H1 (cell line): ENCODE measurements around the gene TXNL4B. TPM values are rescaled to one million over a fixed set of nuclear protein-coding genes. Genes with fewer than 3 reads are reported as not detected.

Experiments used
- CTCF ChIA-PET: fragments of 300-600 bp; sonication (Branson Sonifier 250); formaldehyde crosslinking; loops from one replicate; lab custom pipeline; 2021; ENCODE audit not compliant: partially characterized antibody; lab: Charles Lee
- POLR2A ChIA-PET: fragments of 300-600 bp; sonication (Branson Sonifier 250); formaldehyde crosslinking; loops from one replicate; lab custom pipeline; 2021; ENCODE audit warnings: inconsistent platforms; ENCODE audit not compliant: partially characterized antibody; lab: Charles Lee
- DNase-seq, 2 experiments: peaks; one replicate each; pipeline versions ENCODE4 v3.0.0 to v3.0.0-alpha.2; 2010 to 2022; ENCODE audit warnings: low spot score in 2 of 2, low read depth in 1 of 2, mixed read lengths in 1 of 2
- FAIRE-seq: peaks from 2 replicates; lab custom pipeline; 2011; peaks lifted over from hg19 to GRCh38; lab: Jason Lieb, UNC
- H2AFZ ChIP-seq: 2 replicates; pipeline ENCODE4 v1.8.1; 2012; ENCODE audit warnings: low read length, inconsistent platforms
- H2AK5ac ChIP-seq: 2 replicates; pipeline ENCODE4 v1.6.1; 2013; ENCODE audit warnings: low read depth, low read length
- H2BK120ac ChIP-seq: replicated peaks from 2 replicates; pipeline ENCODE3; 2013; ENCODE audit warnings: low read depth, low read length, inconsistent platforms
- H2BK12ac ChIP-seq: 2 replicates; pipeline ENCODE4 v1.6.1; 2013; ENCODE audit warnings: low read depth, low read length
- H2BK15ac ChIP-seq: 2 replicates; pipeline ENCODE4 v1.6.1; 2013; ENCODE audit warnings: low read length
- H2BK20ac ChIP-seq: 2 replicates; pipeline ENCODE4 v1.6.1; 2013; ENCODE audit warnings: low read length
- H2BK5ac ChIP-seq: 2 replicates; pipeline ENCODE4 v1.6.1; 2013; ENCODE audit warnings: low read depth, low read length
- H3K14ac ChIP-seq: 2 replicates; pipeline ENCODE4 v1.6.1; 2013; ENCODE audit warnings: inconsistent platforms; ENCODE audit not compliant: insufficient read length
- H3K18ac ChIP-seq: 2 replicates; pipeline ENCODE4 v1.6.1; 2013; ENCODE audit warnings: low read length; ENCODE audit errors: extremely low read depth
- H3K23ac ChIP-seq: 2 replicates; pipeline ENCODE4 v1.6.1; 2013; ENCODE audit warnings: inconsistent platforms; ENCODE audit not compliant: insufficient read length
- H3K23me2 ChIP-seq: 2 replicates; pipeline ENCODE4 v1.6.1; 2013; ENCODE audit warnings: low read depth, low read length
- H3K27ac ChIP-seq: 2 replicates; pipeline ENCODE4 v1.6.1; 2011; ENCODE audit warnings: low read depth, low read length, inconsistent platforms
- H3K27me3 ChIP-seq, 4 experiments: replicated peaks in 1 of 4; 1 replicate in 1 of 4; 2 replicates in 3 of 4; pipeline versions ENCODE4 v1.6.1 to v1.8.1; 2011 to 2013; ENCODE audit warnings: low read length in 3 of 4, mild to moderate bottlenecking in 3 of 4, inconsistent platforms in 2 of 4, mixed read lengths in 2 of 4, moderate library complexity in 1 of 4; ENCODE audit not compliant: control insufficient read depth in 3 of 4, insufficient read depth in 3 of 4; ENCODE audit errors: extremely low read depth in 1 of 4
- H3K36me3 ChIP-seq, 4 experiments: 2 replicates each; pipeline versions ENCODE4 v1.6.1 to v1.8.1; 2011 to 2013; ENCODE audit warnings: mild to moderate bottlenecking in 4 of 4, low read length in 3 of 4, moderate library complexity in 2 of 4, control low read depth in 1 of 4, inconsistent platforms in 1 of 4; ENCODE audit not compliant: insufficient read depth in 4 of 4, control insufficient read depth in 2 of 4
- H3K4ac ChIP-seq: replicated peaks from 2 replicates; pipeline ENCODE3; 2013; ENCODE audit warnings: low read length, low read depth, mixed read lengths, inconsistent platforms; ENCODE audit not compliant: insufficient read length
- H3K4me1 ChIP-seq, 4 experiments: replicated peaks in 1 of 4; 1 replicate in 1 of 4; 2 replicates in 3 of 4; pipeline versions ENCODE4 v1.6.1 to v1.8.1; 2011 to 2013; ENCODE audit warnings: low read length in 3 of 4, inconsistent platforms in 2 of 4, mixed read lengths in 1 of 4; ENCODE audit not compliant: insufficient read depth in 4 of 4, control insufficient read depth in 3 of 4
- H3K4me2 ChIP-seq, 2 experiments: 2 replicates each; pipeline versions ENCODE4 v1.6.1 to v1.8.1; 2011 to 2013; ENCODE audit warnings: low read depth in 2 of 2, low read length in 2 of 2, control low read depth in 1 of 2, inconsistent platforms in 1 of 2, mild to moderate bottlenecking in 1 of 2; ENCODE audit not compliant: insufficient read depth in 1 of 2
- H3K4me3 ChIP-seq, 4 experiments: fragments of 200-600, 300-600 bp in 1 of 4; sonication (generic), shearing (Covaris generic), sonication (Bioruptor Twin) in 1 of 4; 2 replicates each; pipeline versions ENCODE4 v1.5.1 to v1.8.1; 2011 to 2016; ENCODE audit warnings: low read length in 4 of 4, low read depth in 3 of 4, control low read depth in 2 of 4, inconsistent platforms in 2 of 4, mild to moderate bottlenecking in 2 of 4, mixed read lengths in 1 of 4, moderate library complexity in 1 of 4; ENCODE audit not compliant: insufficient read depth in 2 of 4; ENCODE audit errors: extremely low read depth in 1 of 4
- H3K56ac ChIP-seq: replicated peaks from 2 replicates; pipeline ENCODE3; 2013; ENCODE audit warnings: low read depth, mild to moderate bottlenecking, mixed read lengths, low read length, inconsistent platforms; ENCODE audit not compliant: insufficient read length
- H3K79me1 ChIP-seq: 2 replicates; pipeline ENCODE4 v1.6.1; 2013; ENCODE audit warnings: low read depth, low read length, control low read depth
- H3K79me2 ChIP-seq, 2 experiments: 2 replicates each; pipeline versions ENCODE4 v1.6.1 to v1.8.1; 2012 to 2013; ENCODE audit warnings: low read length in 2 of 2, mild to moderate bottlenecking in 2 of 2, inconsistent platforms in 1 of 2; ENCODE audit not compliant: insufficient read depth in 2 of 2, control insufficient read depth in 1 of 2
- H3K9ac ChIP-seq, 4 experiments: replicated peaks in 1 of 4; 1 replicate in 1 of 4; 2 replicates in 3 of 4; pipeline versions ENCODE4 v1.6.1 to v1.8.1; 2011 to 2013; ENCODE audit warnings: low read depth in 3 of 4, low read length in 3 of 4, control low read depth in 2 of 4, mild to moderate bottlenecking in 2 of 4, moderate library complexity in 2 of 4, inconsistent platforms in 1 of 4; ENCODE audit errors: extremely low read depth in 1 of 4
- H3K9me3 ChIP-seq, 2 experiments: 2 replicates each; pipeline versions ENCODE4 v1.6.1 to v1.8.1; 2012 to 2013; ENCODE audit warnings: mild to moderate bottlenecking in 2 of 2, moderate library complexity in 2 of 2, control low read depth in 1 of 2, inconsistent platforms in 1 of 2, low read depth in 1 of 2, low read length in 1 of 2, mixed read lengths in 1 of 2; ENCODE audit not compliant: insufficient read depth in 2 of 2
- H4K20me1 ChIP-seq, 2 experiments: replicated peaks in 1 of 2; 2 replicates each; pipeline versions ENCODE3 to v1.8.1; 2011 to 2013; ENCODE audit warnings: inconsistent platforms in 2 of 2, low read length in 2 of 2, mild to moderate bottlenecking in 1 of 2; ENCODE audit not compliant: insufficient read depth in 2 of 2, control insufficient read depth in 1 of 2
- H4K5ac ChIP-seq: 2 replicates; pipeline ENCODE4 v1.6.1; 2013; ENCODE audit warnings: low read length, low read depth, mixed read lengths, inconsistent platforms; ENCODE audit not compliant: insufficient read length
- H4K8ac ChIP-seq: 2 replicates; pipeline ENCODE4 v1.8.0; 2013; ENCODE audit warnings: mild to moderate bottlenecking, moderate library complexity, low read length, inconsistent platforms; ENCODE audit not compliant: insufficient read depth; ENCODE audit errors: extremely low read depth
- H4K91ac ChIP-seq: replicated peaks from 2 replicates; pipeline ENCODE3; 2013; ENCODE audit warnings: low read length, mixed read lengths, inconsistent platforms; ENCODE audit not compliant: insufficient read length
- BCL11A ChIP-seq, 2 experiments: IDR thresholded peaks; one replicate each; pipeline ENCODE4 v1.6.1; 2011; ENCODE audit warnings: low read depth in 2 of 2, low read length in 2 of 2, mild to moderate bottlenecking in 2 of 2
- BRCA1 ChIP-seq: IDR thresholded peaks from 2 replicates; pipeline ENCODE4 v1.6.1; 2012; ENCODE audit warnings: low read depth, low read length, improper control_type of control experiment
- KDM4A ChIP-seq: IDR thresholded peaks from one replicate; pipeline ENCODE4 v1.7.1; 2012; ENCODE audit warnings: low read depth, mild to moderate bottlenecking, moderate library complexity, low read length, inconsistent platforms; ENCODE audit not compliant: severe bottlenecking
- MAFK ChIP-seq: IDR thresholded peaks from 2 replicates; pipeline ENCODE4 v1.6.1; 2012; ENCODE audit warnings: low read depth, mild to moderate bottlenecking, improper control_type of control experiment, low read length
- RXRA ChIP-seq: IDR thresholded peaks from 2 replicates; pipeline ENCODE4 v1.6.1; 2011; ENCODE audit warnings: low read depth, mild to moderate bottlenecking, low read length, moderate library complexity; ENCODE audit not compliant: insufficient read depth
- SP4 ChIP-seq: IDR thresholded peaks from 2 replicates; pipeline ENCODE4 v1.6.1; 2012; ENCODE audit warnings: low read length, inconsistent platforms
- TAF1 ChIP-seq: IDR thresholded peaks from 2 replicates; pipeline ENCODE4 v1.6.1; 2011; ENCODE audit warnings: mild to moderate bottlenecking, low read depth, low read length
- WGBS, 2 experiments: shearing (Covaris generic) in 1 of 2; methylation state at CpG; one replicate each; pipeline versions ENCODE4 v1.1.6 to v1.1.7; 2013 to 2015; ENCODE audit warnings: low lambda C conversion rate in 2 of 2, mixed read lengths in 2 of 2, inconsistent platforms in 1 of 2, low coverage in 1 of 2, missing lambda C conversion rate in 1 of 2; ENCODE audit not compliant: insufficient replicate concordance in 2 of 2, insufficient coverage in 1 of 2, insufficient read length in 1 of 2; ENCODE audit errors: extremely low coverage in 1 of 2, missing lambda C conversion rate in 1 of 2; 5-methylcytosine and 5-hydroxymethylcytosine counted together
- polyA plus RNA-seq, 7 experiments: library from polyadenylated mRNA; depleted of rRNA in 3 of 7; stranded (reverse) in 5 of 7; unstranded in 2 of 7; fragments of >200 nt in 5 of 7; fragments of 200-250 nt in 2 of 7; gene quantifications; 1 replicate in 5 of 7; 2 replicates in 1 of 7; 4 replicates in 1 of 7; pipeline versions ENCODE4 v1.2.1 to v1.2.3, GENCODE V29; 2011 to 2013; ENCODE audit warnings: missing spikeins in 2 of 7, mixed read lengths in 2 of 7
- total RNA-seq: library from RNA; stranded (reverse); fragmentation: NEBNext Ultra II Directional; extraction: Animal tissue kit (Norgen Biotek cat#: 25700); gene quantifications from 2 replicates; pipeline ENCODE4 v1.2.1, GENCODE V29; 2021

The TXNL4B gene
- total and polyA plus RNA-seq, 2 of the 8 experiments (the other 6 are each of a cell fraction or from before 2014, with no cell fraction given) = 6.7 to 10.6 TPM

DNA sequence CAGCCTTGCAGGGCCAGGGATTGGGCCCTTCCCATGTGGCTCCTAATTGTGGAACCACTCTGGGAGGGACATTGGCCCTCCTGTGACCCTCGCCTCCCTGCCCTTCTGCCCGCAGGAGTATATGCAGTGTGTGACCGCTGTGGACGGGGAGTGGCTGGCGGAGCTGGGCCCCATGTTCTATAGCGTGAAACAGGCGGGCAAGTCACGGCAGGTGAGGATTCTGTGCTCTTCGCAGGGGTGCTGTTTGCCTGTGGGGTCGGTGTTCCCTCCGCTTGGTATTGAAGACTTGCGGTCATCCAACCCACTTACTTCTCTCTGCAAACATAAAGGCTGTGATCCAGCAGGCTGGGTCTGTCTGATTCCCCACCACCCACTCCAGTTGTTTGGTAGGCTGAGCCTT is 15.9 kb upstream of the TXNL4B start:
- Histone ChIP-seq H2AFZ (no peak overlapping the region), H3K14ac (no peak overlapping the region)

More for the DNA sequence above, 15.9 kb upstream of the TXNL4B start:
- H3K9me3 ChIP-seq = no peaks in the 10 kb centered on the region
- H4K20me1 ChIP-seq = peaks cover 0 to 5% of the 10 kb centered on the region in 2 experiments
- no peak overlapping the region for H2BK12ac ChIP-seq
- H3K27me3 ChIP-seq = no peaks in the 10 kb centered on the region
- no peak overlapping the region for H3K18ac ChIP-seq
- H3K36me3 ChIP-seq = peaks cover 24 to 70% (median 59%) of the 10 kb centered on the region in 4 experiments
- ChIA-PET CTCF (interaction anchor here (1.0 to 2.3 kb wide), 3 partner anchors 11 to 43 kb away, joined by 3 to 6 read pairs (median 4); no protein-coding TSS in a partner anchor), POLR2A (interaction anchor here (1.4 to 1.5 kb wide), 3 partner anchors 10 to 14 kb away, joined by 3 to 6 read pairs (median 4); no protein-coding TSS in a partner anchor)
- H3K79me2 ChIP-seq = no peaks in the 10 kb centered on the region
- 91% methylated on average over 12 of the region's 12 CpGs; no CpG with 5 or more reads in 1 of the 2 experiments for WGBS, 2 experiments
- no peak overlapping the region for H3K9ac ChIP-seq
- no peak overlapping the region for H3K23ac ChIP-seq
- FAIRE-seq = no peak
- no peak overlapping the region for H3K56ac ChIP-seq
- H2AK5ac ChIP-seq = no peak overlapping the region
- H3K23me2 ChIP-seq = no peaks in the 10 kb centered on the region
- no peak overlapping the region for H3K4me3 ChIP-seq
- H4K8ac ChIP-seq = no peak overlapping the region
- no peak for DNase-seq
- TF ChIP-seq SP4 (no peak), TAF1 (no peak), BCL11A (IDR thresholded peaks at IDR 0.05; ENCODE audit: low read depth in 2 of 2, low read length in 2 of 2) (no peak), RXRA (no peak), BRCA1 (no peak), MAFK (no peak), KDM4A (no peak)
- no peaks in the 10 kb centered on the region for H3K79me1 ChIP-seq
- H2BK120ac ChIP-seq = no peak overlapping the region
- H2BK20ac ChIP-seq = no peak overlapping the region
- no peak overlapping the region for H2BK5ac ChIP-seq
- H3K4me2 ChIP-seq = no peak overlapping the region
- H4K91ac ChIP-seq = no peak overlapping the region
- H3K4me1 ChIP-seq = no peaks in the 10 kb centered on the region
- H4K5ac ChIP-seq = no peak overlapping the region
- no peak overlapping the region for H3K4ac ChIP-seq
- H3K27ac ChIP-seq = no peak overlapping the region
- H2BK15ac ChIP-seq = no peak overlapping the region
